ENCODE measurements around the gene C2CD4C.
"Not testable (repeated sequence)": the region's sequence is repeated elsewhere in the genome, so short reads cannot be mapped to it uniquely, and the experiment has no call there.

Gene C2CD4C

DNA sequence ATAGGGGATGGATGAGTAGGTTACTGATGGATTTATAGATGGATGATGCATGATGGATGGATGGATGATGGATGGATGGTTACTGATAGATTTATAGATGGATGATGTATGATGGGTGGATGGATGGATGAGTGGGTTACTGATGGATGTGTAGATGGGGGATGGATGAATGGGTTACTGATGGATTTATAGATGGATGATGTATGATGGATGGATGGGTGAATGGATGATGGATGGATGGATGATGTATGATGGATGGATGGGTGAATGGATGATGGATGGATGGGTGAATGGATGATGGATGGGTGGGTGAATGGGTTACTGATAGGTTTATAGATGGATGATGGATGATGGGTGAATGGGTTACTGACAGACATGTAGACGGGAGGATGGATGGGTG lies 6.3 kb upstream of the C2CD4C start:
- DNase-seq (ENCODE audit: low read depth in 2 of 2) = no peak

DNA sequence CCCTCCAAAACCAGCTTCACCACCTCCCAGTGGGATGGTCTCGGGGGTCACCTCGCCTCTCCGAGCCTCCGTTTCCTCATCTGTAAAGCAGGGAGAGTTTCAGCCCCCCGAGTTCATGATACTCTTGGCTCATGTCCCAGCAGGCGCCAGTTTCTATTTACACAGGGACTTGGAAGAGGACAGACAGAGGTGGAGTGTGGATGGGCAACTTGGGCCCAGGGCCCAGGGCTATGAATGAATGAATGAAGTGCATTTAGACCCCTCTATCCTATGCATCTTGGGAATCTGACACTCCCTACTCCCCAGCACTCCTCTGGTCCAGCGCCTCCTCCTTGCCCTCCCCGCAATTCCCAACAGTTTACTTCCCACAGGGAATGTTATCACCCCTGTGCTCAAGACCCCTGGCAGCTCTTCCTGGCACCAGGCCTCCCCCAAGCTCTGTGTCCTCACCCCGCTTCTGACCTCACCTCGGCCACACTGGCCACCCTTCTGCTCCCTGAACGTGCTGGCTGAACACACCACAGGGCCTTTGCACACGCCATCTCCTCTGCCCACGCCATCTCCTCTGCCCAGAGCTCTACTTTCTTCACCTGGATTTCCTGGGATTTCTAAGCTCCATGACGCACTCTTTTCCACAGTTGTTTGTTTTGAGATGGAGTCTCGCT lies 4.9 kb upstream of the C2CD4C start:
- DNase-seq (ENCODE audit: low read depth in 2 of 2) = no peak

DNA sequence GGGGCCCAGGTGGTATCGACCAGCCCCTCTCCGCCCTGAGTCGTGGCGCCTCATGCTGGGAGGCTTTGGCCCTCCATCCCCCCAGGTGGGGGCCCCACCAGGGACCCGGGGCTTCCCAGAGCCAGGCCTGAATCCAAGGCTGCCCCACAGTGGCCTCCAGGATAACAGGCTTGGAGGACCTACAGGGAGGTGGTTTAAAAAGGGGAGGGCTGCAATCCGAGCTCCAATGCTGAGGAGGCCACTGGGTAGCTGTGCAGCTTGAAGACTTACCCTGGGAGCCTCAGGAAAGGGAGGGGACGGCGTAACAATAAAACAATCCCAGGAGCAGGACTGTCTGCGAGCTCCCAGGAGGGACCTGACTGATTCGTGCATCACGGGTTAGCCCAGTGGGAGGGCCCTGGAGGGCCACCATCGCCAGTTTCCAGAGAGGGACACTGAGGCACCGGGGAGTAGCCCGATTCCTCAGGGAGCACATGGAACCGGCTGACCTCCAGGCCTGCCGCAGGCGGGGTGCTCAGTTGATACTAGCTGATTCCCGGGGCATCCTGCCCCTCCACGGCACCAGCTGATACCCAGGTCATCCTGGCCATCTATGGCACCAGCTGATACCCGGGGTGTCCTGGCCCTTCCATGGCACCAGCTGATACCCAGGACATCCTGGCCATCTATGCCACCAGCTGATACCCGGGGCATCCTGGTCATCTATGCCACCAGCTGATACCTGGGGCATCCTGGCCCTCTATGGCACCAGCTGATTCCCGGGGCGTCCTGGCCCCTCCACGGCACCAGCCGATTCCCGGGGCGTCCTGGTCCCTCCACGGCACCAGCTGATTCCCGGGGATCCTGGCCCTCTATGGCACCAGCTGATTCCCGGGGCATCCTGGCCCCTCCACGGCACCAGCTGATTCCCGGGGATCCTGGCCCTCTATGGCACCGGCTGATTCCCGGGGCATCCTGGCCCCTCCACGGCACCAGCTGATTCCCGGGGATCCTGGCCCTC lies 3.7 kb upstream of the C2CD4C start:
- DNase-seq (ENCODE audit: low read depth in 2 of 2) = no peak

DNA sequence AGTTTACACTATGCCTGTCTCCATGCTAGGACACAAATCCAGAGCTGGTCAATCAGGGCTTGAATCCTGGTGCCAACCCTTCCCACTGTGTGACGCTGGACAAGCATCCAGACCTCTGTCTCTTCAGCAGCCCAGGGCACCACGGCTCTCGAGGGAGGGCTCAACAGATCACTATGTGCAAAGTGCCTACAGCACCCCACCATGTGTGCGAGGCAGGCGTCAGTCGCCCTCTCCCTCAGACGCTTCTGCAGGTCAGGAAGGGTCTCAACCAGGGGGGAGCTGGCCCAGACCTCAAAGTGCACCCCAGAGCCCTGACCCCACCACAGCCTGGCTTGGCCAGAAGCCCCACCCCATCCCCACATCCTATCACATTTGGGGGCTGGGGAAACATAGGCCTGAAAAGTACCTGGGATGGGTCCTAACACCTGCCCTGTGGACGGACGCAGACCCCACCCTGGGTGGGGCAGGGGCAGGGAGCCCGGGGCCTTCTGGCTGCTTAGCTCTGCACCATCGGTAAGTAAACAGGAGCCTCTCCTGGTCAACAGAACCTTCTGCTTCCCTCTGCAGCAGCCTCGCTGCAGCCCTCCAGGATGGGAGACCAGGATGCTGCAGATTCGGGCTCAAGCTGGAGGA lies 2.9 kb upstream of the C2CD4C start:
- DNase-seq (ENCODE audit: low read depth in 2 of 2) = no peak

DNA sequence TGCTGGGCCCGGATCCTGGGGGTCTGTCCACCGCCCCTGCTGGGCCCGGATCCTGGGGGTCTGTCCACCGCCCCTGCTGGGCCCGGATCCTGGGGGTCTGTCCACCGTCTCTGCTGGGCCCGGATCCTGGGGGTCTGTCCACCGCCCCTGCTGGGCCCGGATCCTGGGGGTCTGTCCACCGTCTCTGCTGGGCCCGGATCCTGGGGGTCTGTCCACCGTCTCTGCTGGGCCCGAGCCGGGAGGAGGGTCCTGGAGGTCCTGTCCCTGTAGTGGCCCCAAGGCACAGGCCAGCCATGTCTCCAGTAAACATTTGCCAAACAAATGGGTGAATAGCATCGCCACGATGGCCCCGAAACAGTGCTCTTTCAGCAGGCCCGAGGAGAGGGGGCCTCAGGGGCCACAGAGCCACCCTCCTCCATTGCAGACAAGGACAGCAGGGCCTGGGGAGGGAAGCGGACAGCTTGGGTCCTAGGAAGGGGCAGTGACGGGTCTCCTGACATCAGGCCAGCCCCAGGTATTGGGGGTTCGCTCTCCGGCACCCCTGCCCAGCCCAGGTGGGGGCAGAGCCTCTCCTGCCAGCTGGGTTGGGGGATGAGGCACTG lies 2.3 kb upstream of the C2CD4C start:
- DNase-seq (ENCODE audit: low read depth in 2 of 2) = not testable (repeated sequence)

DNA sequence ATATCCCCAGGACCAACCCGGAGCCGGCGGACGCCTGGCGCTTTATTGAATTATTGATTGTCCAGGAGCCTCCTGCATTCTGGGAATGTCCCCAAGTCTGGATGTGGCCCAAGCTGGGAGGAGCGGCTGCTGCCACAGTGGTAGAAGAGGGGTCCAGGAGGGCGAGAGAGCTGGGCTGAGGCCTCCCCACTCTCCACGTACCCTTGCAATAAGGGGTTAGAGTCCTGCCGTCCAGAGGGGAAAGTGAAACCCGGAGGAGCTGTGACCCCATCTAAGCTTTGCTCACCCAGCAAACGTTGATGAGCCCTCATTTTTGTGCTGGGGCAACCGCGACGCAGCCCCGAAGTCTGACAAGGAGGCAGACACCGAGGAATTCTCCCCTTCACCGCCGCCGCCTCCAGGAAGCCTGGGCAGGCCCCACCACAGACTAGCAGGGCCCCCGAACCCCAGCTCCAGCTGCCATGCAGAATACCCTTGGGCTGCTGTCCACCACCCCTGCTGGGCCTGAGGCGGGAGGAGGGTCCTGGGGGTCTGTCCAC lies 1.4 kb upstream of the C2CD4C start:
- no peak for DNase-seq (ENCODE audit: low read depth in 2 of 2)

DNA sequence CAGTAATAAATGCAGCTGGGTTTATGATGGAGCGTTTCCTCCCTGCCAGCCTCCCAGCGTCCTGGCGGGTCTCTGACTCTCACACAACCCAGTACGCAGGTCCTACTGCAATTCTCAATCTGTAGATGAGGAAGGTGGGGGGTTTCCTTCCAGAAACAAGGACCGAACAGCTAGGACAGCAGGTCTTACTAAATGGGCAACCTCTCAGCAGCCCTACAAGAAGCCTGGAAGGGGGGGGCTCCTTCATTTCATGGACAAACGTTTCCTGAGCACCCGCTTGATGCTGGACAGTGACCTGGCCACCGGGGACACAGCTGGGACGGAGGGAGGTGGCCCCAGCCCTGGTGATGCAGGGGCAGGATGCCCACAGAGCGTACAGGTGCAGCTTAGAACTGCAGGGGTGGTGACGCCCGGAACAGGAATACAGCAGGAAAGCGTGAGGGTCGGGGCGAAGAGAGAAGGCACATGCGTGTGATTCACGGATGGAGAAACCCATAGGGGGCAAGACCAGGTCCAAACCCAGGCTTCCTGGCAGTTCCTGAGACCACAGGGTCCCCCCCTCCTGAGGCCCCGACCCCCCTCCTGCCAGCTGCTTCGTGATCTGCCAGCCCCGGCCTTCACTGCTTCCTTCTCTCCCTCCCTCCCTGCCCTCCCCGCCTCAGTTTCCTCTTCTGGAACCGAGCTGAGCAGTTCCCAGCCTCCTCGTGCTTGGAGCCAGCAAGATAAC lies 732 bp upstream of the C2CD4C start:
- no peak for DNase-seq (ENCODE audit: low read depth in 2 of 2)

DNA sequence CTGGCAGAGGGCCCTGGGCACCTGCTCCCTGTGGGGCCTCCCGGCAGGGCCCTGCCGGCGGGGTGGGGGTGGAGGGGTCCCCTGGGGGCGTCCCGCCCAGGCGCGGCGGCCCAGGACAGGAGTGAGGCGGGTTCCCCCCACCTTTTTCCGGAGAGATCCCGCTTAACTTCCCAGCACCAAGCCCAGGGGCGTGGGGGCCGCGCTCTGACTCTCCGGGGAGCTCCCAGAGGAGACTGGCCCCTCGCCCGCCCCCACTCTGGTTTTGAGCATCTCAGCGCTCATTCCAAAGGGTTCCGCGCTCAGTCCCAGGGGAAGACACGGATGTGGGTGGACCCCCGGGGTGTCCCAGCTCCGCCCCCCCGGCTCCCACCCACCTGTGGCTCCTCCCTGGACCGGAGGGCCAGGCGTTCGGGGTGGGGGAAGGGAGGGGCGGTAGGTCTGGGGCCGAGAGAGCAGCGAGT lies 476 bp downstream of the C2CD4C start:
- no peak for DNase-seq (ENCODE audit: low read depth in 2 of 2)

DNA sequence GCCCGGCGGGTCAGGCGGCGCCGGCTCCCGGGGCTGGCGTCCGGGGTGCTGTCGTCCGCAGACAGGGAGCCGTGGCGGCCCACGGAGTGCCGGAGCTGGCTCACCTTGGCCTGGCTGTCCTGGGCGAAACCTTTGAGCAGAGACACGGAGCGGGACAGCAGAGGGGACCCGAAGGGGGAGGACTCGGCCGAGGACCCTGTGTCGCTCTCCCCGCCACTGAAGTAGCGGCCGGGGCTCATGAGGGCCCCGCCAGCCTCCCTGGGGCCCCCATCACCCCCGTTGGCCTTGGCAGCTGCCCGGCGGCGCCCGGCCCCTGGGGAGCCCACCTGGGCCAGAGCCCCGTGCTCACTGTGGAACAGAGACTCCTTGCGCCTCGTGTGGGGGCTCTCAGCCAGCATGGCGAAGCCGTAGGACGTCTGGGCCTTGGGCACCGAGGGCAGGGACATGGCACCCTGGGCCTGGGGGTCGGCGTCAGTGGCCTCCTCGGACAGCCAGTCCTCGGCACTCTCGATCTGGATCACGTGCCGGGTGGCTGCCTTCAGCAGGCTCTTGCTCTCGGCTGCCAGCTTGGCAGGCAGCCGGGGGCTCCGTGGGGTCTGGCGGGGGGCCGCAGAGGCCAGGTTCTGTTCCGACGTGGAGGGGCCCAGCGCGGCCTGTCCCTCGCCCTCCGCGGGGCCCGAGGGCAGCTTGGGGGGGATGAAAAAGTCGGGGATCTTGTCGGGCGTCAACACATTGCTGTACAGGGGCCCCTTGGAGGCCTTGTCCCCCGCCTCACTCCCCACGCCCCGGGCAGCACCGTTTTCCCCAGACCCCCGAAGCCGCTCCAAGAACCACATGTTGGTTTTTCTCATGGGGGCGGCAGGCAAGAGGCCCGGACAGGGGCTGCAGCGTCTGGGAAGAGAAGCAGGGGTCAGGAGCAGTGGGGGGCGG lies 1.2 kb downstream of the C2CD4C start:
- no peak for DNase-seq (ENCODE audit: low read depth in 2 of 2)

DNA sequence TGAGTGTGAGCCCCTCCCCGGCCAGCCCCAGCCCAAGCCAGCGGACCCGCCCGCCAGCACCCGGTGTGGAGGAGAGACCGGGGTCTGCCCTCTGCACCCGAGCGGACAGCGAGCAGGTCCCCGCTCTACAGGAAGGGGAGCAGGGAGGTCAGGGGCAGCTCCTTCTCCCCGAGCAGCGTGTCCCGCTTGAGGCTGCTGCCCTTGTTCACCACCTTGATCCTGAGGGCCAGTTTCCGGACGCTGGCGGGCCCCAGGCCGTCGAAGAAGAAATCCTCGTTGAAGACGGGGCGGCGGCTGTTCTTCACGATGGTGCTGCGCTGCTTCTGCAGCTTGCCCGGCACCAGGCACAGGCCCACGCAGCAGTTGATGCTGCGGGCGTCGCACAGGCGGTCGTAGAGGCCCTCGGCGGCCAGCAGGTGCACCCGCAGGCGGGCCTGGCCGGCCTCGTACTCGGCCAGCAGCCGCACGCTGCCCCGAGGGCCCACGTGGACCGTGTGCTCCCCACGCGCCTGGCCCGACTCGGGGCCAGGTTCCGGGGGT lies 1.9 kb downstream of the C2CD4C start:
- DNase-seq (ENCODE audit: low read depth in 2 of 2) = no peak

DNA sequence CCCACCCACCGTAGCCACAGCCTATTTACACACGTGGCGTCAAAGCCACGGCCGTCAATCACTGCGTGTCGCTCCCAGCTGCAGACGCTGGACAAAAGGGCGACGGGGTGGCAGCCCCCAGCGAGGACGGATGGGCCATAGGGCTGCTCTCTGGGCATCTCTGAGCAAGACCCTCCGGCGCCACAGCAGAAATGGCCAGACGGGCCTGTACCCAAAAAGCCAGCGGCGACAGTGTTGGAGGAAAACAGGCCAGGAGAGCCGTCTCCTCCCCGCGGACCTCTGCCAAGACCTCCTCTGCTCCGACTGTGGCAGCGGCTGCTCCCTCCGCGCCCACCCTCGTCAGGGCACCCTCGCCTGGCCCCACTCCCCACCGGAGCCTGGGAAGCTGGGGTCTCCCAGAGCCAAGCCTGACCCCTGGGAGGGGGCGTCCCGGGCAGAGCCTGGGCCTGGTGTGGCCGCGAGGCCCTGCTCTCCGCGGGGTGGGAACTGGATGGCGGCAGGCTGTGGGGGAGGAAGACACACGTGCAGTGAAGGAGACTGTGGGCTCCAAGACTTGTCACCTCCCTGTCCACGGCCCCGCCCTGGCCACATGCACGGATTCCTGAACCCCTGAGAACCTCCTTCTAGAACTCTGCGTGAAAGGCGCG lies 2.7 kb downstream of the C2CD4C start:
- no peak for DNase-seq (ENCODE audit: low read depth in 2 of 2)

DNA sequence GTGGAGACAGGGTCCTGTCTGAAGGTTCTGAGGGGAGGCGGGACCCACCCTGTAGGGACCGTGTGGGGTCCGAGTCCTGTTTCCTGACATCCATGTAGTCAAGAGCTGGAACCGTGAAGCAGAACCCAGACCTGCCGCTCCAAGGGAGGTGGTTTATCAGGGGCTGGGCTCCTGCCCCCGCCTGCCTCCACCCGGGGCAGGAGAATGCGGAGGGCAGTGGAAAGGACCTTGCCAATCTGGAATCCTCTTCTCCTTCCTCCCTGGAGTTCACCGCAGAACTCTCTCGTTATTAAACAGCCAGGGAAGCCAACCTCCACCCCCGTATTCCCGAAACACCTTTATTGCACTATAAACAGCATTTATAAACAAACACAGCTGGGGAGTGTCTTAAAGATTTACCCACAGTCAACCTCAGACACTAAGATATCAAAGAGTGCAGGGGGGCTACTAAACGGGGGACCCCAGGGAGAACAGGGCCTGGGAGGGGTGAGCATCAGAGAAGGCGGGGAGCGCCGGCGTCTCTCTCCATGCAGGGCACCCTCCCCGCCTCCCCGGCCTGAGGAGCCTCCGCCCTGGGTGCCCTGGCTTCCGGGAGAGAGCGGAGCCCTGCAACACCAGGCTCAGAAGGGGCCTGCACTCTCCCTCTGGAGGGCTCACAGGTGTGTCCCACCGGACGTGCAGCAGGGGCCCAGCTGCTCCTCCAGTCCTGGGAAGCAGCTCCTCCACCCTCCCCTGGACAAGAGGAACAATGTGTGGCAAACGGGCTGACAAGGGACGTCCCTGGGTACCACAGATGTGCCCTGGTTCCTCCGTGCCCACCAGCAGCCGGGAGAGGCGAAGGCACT lies 3.6 kb downstream of the C2CD4C start:
- no peak for DNase-seq (ENCODE audit: low read depth in 2 of 2)

DNA sequence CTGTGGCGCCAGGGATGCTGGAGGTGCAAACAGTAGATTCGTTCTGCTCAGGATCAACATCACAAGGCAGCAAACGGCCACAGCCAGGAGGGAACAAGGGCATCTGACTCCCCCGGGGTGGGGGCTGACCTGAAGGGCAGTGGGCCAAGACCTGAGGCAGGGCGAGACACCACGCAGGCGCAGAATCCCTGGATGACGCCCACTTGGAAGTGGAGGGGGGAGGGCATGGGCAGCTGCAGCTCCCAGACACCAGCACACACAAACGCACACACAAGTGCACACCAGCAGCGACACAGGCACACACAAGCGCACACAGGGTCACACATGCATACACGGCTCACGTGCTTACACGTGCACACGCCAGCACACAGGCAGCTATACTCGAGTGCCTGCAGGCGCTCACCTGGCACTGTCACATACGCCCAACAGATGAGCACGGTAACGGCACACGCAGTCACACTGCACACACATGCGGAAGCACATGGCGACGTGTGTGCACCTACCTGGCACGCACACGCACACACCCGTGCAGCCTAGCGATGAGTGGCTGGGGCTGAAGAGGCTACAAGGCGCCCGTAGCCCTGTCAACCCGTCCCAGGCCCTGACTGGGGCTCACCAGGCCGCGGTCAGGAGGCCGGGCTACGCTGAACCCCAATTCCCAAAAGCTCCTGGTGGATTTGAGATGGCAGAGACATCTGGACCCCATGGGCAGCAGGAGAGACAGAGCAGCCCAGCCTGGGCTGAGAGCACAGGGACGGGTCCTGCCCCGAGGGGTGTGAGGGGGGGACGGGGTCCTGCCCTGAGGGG lies 5.5 kb downstream of the C2CD4C start:
- DNase-seq (ENCODE audit: low read depth in 2 of 2) = no peak

DNA sequence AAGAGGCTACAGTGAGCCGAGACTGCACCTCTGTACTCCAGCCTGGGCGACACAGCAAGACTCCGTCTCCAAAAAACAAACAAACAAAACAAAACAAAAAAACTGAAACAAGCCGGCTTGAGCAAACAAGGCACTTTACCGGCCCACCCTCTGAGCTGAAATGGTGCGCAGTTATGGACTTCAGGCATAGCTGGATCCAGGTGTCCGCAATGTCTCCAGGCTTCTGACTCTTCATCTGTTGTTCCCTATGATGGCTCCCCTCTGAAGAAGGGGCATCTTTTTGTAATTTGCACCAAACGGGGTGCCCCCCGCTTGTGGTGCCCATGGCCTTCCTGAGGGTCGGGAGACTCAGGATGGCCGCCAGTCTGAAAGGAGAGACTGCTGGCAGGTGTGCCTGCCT lies 6.2 kb downstream of the C2CD4C start:
- no peak for DNase-seq (ENCODE audit: low read depth in 2 of 2)

DNA sequence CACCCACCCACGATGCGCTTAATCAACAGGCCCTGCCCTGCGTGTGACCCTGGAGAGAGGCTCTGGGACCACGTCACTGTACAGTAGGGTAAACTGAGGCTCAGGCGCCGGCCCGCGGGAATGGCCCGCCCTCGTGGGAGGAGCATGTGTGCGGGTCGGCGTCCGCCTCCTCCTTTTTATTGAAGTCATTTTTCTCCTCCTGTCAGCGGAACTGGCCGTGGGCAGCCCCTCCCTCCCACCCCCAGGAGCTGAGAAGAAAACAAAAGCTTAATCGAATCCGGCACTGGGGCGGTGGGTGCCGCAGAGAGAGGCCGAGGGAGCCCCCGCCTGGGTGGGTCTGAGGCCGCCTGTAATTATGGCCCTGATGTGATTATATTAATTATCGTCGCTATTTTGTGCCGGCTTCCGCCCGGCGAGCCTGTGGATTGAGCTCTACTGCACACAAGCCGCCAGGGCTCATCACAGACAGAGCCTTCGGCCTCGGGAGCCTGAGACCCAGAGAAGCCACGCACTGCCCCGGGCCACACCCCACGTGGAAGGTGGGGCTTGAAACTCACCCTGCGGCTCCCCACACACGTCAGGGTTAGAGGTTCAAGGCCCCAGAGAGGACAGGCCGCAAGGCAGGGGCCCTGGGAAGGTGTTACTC lies 7.0 kb downstream of the C2CD4C start:
- no peak for DNase-seq (ENCODE audit: low read depth in 2 of 2)

DNA sequence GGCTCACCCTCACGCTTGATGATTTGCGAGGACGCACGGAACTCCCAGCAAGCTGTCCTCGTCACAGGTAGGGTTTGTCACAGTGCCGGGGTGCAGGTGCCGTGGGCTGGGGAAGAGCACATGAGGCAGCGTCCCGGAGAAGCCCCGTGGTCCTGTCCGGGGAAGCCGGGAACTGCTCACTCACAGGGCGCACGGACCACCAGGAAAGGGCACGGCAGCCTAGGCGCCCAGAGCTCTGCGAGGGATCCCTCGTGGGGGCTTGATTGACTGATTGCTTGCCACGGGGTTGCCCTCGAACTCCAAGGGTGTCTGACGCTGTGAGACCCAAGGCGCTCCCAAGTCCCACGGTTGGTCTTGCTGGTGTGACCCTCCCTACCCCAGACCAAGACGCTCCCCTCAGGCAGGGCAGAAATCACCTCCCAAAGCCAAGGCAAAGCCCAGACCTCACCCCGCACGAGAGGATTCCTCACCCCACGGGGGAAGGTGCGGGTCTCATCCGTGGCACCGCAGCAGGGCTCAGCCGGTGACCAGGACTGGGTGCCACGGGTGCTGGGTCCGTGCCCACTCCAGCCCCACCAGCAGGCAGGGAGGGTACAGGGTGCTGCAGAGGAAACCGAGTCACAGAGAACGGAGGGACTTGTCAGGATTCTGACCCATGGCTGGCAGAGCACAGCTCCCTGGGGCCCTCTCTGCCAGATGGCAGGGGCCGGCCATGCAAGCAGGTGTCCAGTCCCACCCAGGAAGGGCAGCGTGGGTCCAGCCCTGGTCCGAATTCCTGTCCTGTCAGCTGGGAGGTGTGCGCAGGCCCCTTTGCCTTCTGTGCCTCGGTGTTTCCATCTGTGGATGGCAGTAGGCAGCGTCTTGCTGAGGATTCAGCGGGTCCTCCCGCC lies 7.7 kb downstream of the C2CD4C start:
- DNase-seq (ENCODE audit: low read depth in 2 of 2) = no peak
